CD4-positive, alpha-beta T cell treated with Interleukin-2 at 100 ng/mL for 4 hours (primary cell): ENCODE results near the gene DOK3.
"Not testable (repeated sequence)": the region's sequence is repeated elsewhere in the genome, so short reads cannot be mapped to it uniquely, and the experiment has no call there.

Experiments
- DNase-seq: peaks from one replicate; pipeline ENCODE4 v3.0.0-alpha.2; 2020; ENCODE audit warnings: low spot score

The DOK3 gene

GRCh38 chr5:177534433-177534832 is 24.8 kb upstream of the DOK3 start:
- DNase-seq: not testable (repeated sequence)

DNA sequence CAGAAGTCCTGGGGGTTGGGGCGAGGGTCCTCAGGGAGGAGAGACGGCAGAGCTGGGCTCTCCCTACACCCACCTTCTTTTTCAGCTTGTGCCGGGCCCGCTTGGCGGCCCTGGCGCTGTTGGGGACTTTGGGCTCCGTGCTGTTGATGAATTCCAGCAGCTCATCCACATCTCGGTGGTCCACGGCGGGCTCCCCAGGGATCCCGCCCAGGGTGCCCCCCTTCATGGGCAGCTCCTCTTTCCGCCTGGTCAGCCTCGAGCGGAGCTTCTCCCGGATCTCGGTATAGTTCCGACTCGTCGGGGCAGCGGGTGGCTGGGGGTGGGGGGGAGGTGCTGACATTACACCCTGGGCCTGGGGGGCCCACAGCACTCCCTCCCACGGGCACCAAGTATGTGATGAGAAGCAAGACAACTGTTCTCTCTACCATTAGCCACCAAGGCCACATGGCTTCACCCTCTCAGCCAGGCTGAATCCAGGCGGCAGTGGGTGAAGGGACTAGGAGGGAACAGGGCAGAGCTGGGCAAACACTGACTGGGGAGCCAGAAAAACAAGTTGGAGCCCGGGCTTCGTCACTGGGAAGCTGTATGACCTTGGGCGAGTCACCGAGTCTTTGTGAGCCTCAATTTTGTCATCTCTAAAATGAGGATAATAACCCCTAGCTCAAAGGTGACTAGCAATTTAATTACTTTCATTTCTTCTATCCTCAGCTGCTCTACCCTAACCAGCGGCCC is 21.7 kb upstream of the DOK3 start:
- DNase-seq: no peak

- DNase-seq: no peak
Observed at GRCh38 chr5:177530638-177531037, 21.0 kb upstream of the DOK3 start.

DNA sequence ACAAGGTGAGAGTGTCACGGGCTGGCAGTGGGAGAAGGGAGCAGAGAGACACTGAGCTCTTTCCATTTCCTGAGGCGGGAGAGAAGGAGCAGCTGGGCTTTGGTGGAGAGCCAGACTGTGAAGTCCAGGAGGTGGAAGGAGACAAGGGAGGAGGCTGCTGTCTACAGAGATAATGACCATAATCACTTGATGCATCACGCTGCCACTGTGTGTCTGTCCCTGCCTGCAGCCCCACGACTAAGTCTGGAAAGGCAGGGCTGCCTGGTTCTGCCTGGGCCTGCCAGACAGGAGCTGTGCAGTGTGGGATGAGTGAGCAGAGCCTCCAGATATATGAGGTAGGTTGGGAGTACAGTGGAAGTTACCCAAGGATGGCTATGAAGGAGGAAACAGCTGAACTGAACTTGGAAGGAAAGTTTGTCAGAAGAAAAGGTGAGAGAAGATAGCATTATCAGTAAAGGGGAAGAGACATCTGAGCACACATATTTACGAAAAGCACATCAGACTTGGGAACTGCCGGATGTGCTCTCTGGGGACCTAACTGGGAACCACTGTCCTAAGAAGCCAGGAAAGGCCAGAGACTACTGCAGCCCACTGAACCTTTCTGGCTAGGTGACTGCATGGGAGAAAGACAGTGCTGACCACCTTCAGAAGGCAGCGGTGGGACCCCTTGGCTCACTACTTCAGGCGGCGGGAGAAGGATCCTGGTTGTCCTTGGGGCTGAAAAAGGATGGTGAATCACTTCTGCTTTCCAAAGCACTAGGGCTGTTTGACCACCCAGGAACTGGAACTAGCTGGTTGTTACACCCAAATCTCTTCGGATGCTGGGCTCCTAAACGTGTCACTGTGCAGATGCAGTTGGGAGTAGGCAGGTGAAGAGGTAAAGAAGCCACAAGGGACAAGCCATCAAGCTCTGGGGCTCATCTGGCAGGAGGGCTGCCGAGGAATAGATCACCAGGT is 19.9 kb upstream of the DOK3 start:
- DNase-seq: no peak

- no peak for DNase-seq
Observed at GRCh38 chr5:177528631-177529030, 19.0 kb upstream of the DOK3 start.

DNA sequence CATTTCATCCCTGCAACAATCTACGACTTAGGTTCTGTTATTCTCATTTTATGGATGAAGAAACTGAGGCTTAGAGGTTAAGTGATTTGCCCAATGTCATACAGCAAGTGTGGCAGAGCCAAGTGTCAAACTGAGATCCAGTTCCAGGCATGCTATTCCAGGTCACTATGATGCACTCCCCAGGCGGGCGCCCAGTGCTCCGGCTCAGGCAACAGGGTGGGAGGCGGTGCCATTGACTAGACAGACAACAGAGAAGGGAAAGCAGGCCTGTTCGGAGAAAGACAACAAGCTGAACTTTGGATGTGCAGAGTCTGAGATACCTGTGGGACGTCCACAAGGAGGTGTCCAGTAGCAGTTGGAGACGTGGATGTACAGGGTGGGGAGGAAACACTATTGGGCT is 18.0 kb upstream of the DOK3 start:
- DNase-seq: no peak

DNA sequence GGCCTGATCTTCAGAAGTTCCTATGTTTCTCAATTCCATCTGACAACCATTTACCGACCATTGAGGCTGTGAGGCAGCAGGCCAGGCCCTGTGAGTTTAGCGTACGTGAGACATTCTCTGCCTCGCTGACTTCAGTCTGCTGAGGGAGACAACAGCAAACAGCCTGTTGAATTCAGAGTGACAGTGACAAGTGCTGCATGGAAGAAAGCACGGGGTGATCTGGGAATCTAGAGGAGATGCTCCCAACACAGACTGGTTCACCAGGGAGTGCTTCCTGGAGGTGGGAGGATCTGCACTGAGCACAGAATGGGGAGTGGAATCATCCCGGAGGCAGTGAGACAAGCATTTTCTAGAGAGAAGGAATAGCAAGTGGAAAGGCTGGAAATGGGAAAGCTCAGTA is 17.2 kb upstream of the DOK3 start:
- no peak for DNase-seq

DNA sequence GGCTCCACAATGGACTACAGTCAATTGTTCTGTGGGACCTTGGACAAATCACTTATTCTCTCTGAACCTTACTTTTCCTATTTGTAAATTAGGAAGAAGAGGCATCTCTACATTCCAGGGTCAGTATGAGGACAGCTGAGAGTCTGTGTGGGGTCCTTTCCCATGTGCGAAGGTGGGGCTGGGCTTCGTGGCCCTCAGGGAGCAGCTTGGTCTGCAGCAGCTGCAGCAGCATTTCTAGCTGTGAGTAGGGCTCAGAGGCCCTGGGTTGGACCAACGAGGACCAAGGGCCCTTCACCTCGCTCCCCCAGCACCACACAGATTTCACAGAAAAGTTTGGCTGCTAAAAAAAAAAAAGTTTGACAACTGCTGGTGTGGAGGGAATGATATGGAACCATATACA is 16.6 kb upstream of the DOK3 start:
- no peak for DNase-seq

GRCh38 chr5:177524941-177525655 is 15.5 kb upstream of the DOK3 start:
- no peak for DNase-seq

GRCh38 chr5:177524539-177524900 is 14.9 kb upstream of the DOK3 start:
- DNase-seq: no peak

GRCh38 chr5:177523711-177524538 is 14.3 kb upstream of the DOK3 start:
- DNase-seq: no peak

DNA sequence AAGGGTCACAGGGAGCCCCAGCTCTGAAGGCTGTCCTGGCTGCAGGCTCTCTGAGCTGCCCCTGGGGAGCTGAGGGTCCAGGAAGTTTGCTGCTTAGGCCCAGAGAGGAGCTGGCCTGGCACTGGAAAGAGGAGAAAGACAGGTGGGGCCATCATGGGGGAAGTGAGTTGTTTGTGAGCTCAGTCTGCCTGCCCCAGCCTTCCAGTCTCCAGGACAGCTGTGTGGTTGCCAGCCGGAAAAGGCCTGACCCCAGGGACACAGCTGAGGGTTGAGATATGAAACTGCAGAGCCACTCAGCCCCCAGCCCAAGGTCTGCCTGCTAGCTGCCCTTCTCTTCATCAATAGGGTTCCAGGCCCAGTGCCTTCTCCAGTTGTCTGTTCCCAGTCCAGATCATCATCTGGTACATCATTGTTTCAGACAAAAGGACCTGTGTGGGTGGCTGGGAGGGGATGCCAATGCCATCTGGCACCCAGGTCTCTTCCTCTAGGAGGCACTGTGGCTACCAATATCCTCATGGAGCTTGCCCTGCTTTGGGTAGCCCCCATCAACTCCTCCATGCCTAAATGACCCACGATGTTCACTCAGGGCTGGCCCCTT is 11.4 kb upstream of the DOK3 start:
- no peak for DNase-seq

DNA sequence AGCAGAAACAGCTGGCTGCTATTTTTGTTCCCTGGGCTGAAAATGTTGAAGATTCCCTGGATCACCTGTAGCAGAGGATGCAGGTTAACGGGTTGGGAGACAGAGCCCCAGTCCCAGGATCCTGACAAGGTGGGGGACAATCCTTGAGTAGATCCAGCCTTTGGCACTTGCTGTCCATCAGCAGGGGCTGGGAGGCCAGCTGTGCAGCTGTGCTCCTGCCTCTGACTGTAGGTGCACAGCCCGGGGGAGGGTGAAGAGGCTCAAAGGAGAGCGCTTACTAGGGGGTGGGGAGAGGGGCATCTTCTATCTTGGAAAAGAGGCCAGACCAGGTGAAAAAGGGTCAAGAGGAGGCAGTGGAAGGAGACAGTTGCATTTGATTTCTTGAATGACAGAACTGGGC is 10.6 kb upstream of the DOK3 start:
- no peak for DNase-seq

GRCh38 chr5:177519463-177520235 is 10.0 kb upstream of the DOK3 start:
- no peak for DNase-seq

DNA sequence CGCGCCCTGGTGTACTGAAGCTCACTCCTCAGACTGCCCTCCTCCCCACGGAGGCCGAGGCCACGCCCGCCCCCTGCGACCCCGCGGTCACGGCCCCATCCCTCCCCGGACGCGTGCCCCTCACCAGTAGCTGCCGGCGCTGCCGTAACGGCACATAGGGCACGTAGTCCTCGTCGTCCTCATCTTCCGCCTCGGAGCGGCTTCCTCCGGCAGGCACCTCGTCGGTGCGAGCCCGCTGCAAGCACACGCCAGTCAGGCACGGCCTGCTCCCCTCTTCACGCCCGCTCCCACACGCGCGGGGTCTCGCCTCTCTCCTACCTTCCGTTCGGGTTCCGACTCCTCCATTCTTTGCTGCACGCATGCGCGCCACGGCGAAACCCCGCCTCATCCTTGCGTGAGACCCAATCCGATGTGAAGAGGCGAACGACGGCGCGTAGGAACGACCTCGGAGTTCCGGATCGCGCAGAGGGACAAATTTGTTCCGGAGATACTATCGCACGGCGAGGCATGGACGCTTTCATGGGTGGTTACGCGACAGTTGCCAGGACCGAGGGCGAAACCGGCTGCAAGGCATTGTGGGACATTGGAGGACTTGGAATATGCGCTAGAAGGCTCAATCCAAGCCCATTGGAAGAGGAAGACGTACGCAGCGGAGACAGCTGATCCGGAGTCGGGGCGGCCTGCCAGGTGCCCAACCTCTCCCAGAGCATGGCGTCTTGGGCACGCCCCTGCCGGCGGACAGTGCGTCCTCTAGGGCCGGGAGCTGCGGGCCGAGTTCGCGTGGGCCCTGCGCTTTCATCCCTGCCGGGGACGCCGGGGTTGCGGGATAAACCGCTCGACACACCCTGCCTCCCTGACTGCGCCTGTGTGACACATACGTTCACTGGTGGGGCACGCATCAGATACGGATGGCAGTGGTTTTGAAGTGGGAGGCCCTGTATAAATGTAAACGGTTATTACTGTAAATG is 7.3 kb upstream of the DOK3 start, which contains the start of gene DDX41:
Gene DDX41 (minus strand): TSS at position 361 of the 968 bp plus-strand sequence. CDS start 16 bp downstream, at position 345.
- DNase-seq: peak; percentile 97

GRCh38 chr5:177515580-177515979 is 6.0 kb upstream of the DOK3 start:
- DNase-seq: no peak

- DNase-seq: no peak
Observed at GRCh38 chr5:177514541-177514940, 4.9 kb upstream of the DOK3 start.

- no peak for DNase-seq
Observed at GRCh38 chr5:177513500-177513899, 3.9 kb upstream of the DOK3 start.

DNA sequence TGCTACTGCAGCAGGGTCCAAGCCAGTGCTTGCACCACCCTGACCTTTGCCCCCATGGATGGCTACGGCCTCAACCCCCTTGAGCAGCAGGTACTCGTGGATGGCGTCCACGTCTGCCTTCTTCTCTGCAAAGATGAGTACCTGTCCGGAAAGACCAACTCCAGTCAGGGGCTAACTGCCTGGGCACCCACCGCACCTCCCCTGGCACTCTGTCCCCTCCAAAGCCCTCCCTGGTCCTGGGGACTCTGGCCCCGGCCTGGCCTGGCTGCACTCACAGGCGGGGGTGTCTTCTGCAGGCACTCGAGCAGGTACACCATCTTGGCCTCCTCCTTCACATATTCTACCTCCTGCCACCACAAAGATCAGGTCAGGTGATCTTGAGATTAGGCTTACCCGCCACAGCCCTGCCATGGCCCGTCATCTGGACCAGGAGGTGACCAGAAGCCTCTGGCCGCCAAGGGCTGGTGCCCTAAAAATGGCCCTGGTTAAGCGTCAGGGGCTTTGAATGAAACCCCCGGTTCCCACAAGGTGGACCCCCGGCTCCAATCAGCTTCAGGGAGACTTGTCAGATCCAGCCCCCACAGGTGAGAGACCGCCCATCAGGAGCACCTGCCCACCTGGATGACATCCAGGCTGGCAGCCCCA is 3.2 kb upstream of the DOK3 start:
- no peak for DNase-seq
